ENCODE measurements around the gene GALNT18. TPM values are rescaled to one million over a fixed set of nuclear protein-coding genes. Genes with fewer than 3 reads are reported as not detected.

The GALNT18 gene
- total RNA-seq, 4 donors from 2014 or later = 4.7 to 20.4 (median 14.1) TPM

DNA sequence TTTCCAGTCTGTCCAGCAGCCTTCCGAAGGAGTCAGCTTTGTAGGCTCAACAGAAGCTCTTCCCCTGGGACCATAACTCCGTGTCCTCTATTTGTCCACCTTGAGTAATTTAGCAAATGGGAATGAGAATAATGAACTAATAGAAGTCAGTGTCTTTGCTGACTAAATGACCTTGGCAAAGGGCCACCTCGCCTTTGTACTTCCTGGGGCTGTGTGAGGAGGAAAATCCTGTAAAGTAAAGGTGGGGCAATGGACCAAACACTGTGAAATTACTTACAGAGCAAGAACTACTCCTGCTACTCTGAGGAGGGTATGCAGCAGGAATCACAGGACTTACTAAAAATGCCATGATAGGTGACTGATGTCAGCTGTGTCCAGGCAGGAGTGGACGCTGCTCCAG, 232.6 kb downstream of the GALNT18 start:
- Histone ChIP-seq H3K27me3 (no peaks in the 10 kb centered on the region), H3K36me3 (no peaks in the 10 kb centered on the region), H3K4me3 (no peak overlapping the region), H3K27ac (no peak overlapping the region), H3K4me1 (peaks cover 7 to 20% (median 16%) of the 10 kb centered on the region in 3 donors), H3K9me3 (no peaks in the 10 kb centered on the region)
- DNase-seq = no peak
- intact Hi-C loops (cut with DNase I) = no loop called here
- no peak for TF ChIP-seq POLR2A (IDR thresholded peaks at IDR 0.05)
- TF ChIP-seq, protein P1, sequence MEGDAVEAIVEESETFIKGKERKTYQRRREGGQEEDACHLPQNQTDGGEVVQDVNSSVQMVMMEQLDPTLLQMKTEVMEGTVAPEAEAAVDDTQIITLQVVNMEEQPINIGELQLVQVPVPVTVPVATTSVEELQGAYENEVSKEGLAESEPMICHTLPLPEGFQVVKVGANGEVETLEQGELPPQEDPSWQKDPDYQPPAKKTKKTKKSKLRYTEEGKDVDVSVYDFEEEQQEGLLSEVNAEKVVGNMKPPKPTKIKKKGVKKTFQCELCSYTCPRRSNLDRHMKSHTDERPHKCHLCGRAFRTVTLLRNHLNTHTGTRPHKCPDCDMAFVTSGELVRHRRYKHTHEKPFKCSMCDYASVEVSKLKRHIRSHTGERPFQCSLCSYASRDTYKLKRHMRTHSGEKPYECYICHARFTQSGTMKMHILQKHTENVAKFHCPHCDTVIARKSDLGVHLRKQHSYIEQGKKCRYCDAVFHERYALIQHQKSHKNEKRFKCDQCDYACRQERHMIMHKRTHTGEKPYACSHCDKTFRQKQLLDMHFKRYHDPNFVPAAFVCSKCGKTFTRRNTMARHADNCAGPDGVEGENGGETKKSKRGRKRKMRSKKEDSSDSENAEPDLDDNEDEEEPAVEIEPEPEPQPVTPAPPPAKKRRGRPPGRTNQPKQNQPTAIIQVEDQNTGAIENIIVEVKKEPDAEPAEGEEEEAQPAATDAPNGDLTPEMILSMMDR (IDR thresholded peaks at IDR 0.05) = no peak
- 53 to 64% methylated on average over 4 of the region's 4 CpGs for WGBS, 2 donors

DNA sequence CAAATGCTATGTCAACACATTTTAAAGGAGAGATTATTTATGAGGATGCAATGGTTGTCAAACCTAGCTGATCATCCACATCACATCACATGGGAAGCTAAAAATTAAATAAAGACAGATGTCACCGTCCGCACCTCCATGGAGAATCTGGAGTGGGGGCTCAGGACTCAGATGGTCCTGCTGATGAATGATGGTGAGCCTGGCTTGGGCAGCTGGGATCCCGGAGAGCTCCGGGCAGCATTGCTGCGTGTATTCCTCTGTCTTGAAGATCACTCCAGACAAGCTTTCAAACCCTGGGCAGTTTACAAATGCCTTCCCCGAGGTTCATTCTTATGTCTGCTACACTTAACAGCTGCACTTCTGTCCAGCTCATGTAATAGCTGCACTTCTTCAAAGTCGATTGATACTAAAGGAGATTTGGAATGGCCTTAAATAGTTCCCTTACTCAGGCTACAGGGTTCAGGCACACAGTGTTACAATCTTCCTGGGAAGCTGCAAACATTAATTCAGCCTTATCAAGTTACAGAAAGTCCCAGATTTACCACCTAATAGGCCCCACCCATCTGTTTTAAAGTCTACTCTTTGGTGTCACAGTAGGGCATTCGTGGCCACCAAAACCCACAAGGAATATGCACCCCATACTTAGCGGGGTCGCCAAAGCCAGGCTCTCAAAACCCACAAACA, 234.0 kb downstream of the GALNT18 start:
- WGBS, 2 donors = 70 to 85% methylated on average over 8 to 9 of the region's 10 CpGs
- H3K4me1 ChIP-seq = peaks cover 7 to 20% (median 16%) of the 10 kb centered on the region in 3 donors
- no peaks in the 10 kb centered on the region for H3K27me3 ChIP-seq
- no peak for TF ChIP-seq POLR2A (IDR thresholded peaks at IDR 0.05)
- TF ChIP-seq, protein P1 (IDR thresholded peaks at IDR 0.05) = no peak
- H3K27ac ChIP-seq = no peak overlapping the region
- no peaks in the 10 kb centered on the region for H3K36me3 ChIP-seq
- no peak overlapping the region for H3K4me3 ChIP-seq
- no peak for DNase-seq
- intact Hi-C loops (cut with DNase I) = no loop called here
- H3K9me3 ChIP-seq = no peaks in the 10 kb centered on the region

DNA sequence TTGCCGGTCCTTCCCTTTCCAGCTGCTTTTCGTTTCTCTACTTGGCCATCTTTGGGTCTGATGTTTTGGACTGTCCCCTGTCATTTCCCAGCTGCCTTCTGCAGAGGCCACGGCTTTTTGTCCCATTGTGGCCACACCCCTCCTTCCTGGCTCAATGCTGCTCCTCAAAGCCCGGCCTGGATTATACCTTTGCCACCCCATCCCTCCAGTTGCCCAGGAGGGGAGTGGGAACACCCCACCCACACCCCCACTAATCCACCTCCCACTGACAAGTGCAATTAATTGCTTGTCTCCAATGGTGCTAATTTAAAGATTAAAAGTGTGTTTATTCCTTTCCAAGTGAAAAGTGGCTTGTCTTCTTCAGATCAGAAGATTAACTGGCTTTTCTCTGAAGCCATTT, 234.6 kb downstream of the GALNT18 start:
- WGBS, 2 donors = 55 to 72% methylated on average over 4 of the region's 4 CpGs
- Histone ChIP-seq H3K4me1 (peaks cover 7 to 18% (median 15%) of the 10 kb centered on the region in 3 donors), H3K36me3 (no peaks in the 10 kb centered on the region), H3K9me3 (no peaks in the 10 kb centered on the region), H3K27me3 (no peaks in the 10 kb centered on the region), H3K4me3 (no peak overlapping the region), H3K27ac (no peak overlapping the region)
- TF ChIP-seq POLR2A (IDR thresholded peaks at IDR 0.05) = no peak
- TF ChIP-seq, protein P1 (IDR thresholded peaks at IDR 0.05) = no peak
- intact Hi-C loops (cut with DNase I) = no loop called here
- DNase-seq = no peak

DNA sequence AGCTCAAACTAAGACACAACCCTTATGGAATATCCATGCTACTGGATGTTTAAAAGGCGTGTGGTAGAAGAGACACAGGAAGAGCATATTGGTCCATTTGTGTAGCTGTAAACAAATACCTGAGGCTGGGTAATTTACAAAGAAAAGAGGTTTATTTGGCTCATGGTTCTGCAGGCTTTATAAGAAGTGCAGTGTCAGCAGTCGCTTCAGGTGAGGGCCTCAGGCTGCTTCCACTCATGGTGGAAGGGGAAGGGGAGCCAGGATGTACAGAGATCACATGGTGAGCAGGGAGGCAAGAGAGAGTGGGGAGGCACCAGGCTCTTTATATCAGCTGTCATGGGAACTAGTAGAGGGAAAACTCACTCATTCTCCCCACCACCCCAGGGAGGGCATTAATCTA, 237.0 kb downstream of the GALNT18 start:
- no peak for DNase-seq

DNA sequence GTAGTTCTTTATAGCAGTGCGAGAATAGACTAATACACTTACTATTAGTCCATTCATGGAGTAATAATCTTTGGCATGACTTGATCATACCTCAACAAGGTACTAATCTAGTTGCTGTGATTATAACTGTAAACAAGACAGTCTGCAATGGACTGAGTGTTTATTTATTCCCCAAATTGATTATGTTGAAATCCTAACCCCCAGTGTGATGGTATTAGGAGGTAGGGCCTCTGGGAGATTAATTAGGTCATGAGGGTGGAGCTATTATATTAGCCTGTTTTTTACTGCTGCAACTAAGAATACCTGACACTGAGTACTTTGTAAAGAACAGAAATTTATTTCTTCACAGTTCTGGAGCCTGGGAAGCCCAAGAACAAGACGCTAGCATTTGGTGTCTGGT, 237.8 kb downstream of the GALNT18 start:
- TF ChIP-seq POLR2A (IDR thresholded peaks at IDR 0.05) = no peak
- TF ChIP-seq, protein P1 (IDR thresholded peaks at IDR 0.05) = no peak

More for the DNA sequence above, 237.0 kb downstream of the GALNT18 start:
- Histone ChIP-seq H3K4me1 (peaks cover 0 to 7% (median 5%) of the 10 kb centered on the region in 3 donors), H3K4me3 (no peak overlapping the region), H3K9me3 (no peaks in the 10 kb centered on the region), H3K27me3 (no peaks in the 10 kb centered on the region), H3K27ac (no peak overlapping the region), H3K36me3 (no peaks in the 10 kb centered on the region)
- intact Hi-C loops (cut with DNase I) = no loop called here
- 70 to 100% methylated on average over 2 of the region's 2 CpGs for WGBS, 2 donors
- no peak for TF ChIP-seq POLR2A (IDR thresholded peaks at IDR 0.05)

More for the DNA sequence above, 237.8 kb downstream of the GALNT18 start:
- intact Hi-C loops (cut with DNase I) = no loop called here
- no peak overlapping the region for H3K27ac ChIP-seq
- no peaks in the 10 kb centered on the region for H3K27me3 ChIP-seq
- H3K9me3 ChIP-seq = no peaks in the 10 kb centered on the region
- 89 to 94% methylated on average over 2 of the region's 2 CpGs for WGBS, 2 donors
- no peak overlapping the region for H3K4me3 ChIP-seq
- no peaks in the 10 kb centered on the region for H3K36me3 ChIP-seq
- H3K4me1 ChIP-seq = peaks cover 0 to under 1% (median 0%) of the 10 kb centered on the region in 3 donors
- no peak for DNase-seq
